HG03175 (cell line): ENCODE measurements around the gene NEAT1.

Experiments used
- ATAC-seq: cut with Tn5 transposase; IDR thresholded peaks from one replicate; pipeline ENCODE4 v1.9.1; 2021; ENCODE audit warnings: mild to moderate bottlenecking, moderate library complexity; ENCODE audit not compliant: unreplicated experiment

Gene NEAT1

GRCh38 chr11:65478388-65479183 is 56.0 kb downstream of the NEAT1 start:
- no peak for ATAC-seq

- no peak for ATAC-seq
These were observed 56.9 kb downstream of the NEAT1 start for GRCh38 chr11:65479184-65480145.

- no peak for ATAC-seq
These were observed 59.8 kb downstream of the NEAT1 start for GRCh38 chr11:65482306-65482850.

GRCh38 chr11:65485920-65486219 is 63.3 kb downstream of the NEAT1 start:
- ATAC-seq: no peak

- no peak for ATAC-seq
These were observed 64.2 kb downstream of the NEAT1 start for GRCh38 chr11:65486570-65487466.

- ATAC-seq: peak; percentile 42
These were observed 65.1 kb downstream of the NEAT1 start for GRCh38 chr11:65487467-65488272.

- ATAC-seq: no peak
These were observed 65.9 kb downstream of the NEAT1 start for GRCh38 chr11:65488273-65489034.

GRCh38 chr11:65489035-65489705 is 66.6 kb downstream of the NEAT1 start:
- no peak for ATAC-seq

GRCh38 chr11:65489706-65490320 is 67.2 kb downstream of the NEAT1 start:
- no peak for ATAC-seq

GRCh38 chr11:65491163-65491465 is 68.5 kb downstream of the NEAT1 start:
- no peak for ATAC-seq

- no peak for ATAC-seq
These were observed 69.2 kb downstream of the NEAT1 start for GRCh38 chr11:65491614-65492386.

- no peak for ATAC-seq
These were observed 69.7 kb downstream of the NEAT1 start for GRCh38 chr11:65492387-65492636.

GRCh38 chr11:65492637-65493366 is 70.2 kb downstream of the NEAT1 start:
- ATAC-seq: no peak

GRCh38 chr11:65493367-65494176 is 71.0 kb downstream of the NEAT1 start:
- ATAC-seq: no peak
